NB4 (cell line): Measurements from ENCODE around the gene DCBLD2.

Source experiments
- MYC ChIP-seq: IDR thresholded peaks from 2 replicates; pipeline ENCODE4 v1.6.1; 2011; ENCODE audit warnings: low read depth, low read length
- POLR2A ChIP-seq: IDR thresholded peaks from 2 replicates; pipeline ENCODE4 v1.6.1; 2011; ENCODE audit warnings: mild to moderate bottlenecking; ENCODE audit not compliant: insufficient read length; ENCODE audit errors: extremely low read depth
- TF ChIP-seq, protein P1 (sequence below): IDR thresholded peaks from one replicate; pipeline ENCODE4 v1.5.1; 2012; ENCODE audit warnings: low read depth, low read length
- TF ChIP-seq, protein P2 (sequence below): IDR thresholded peaks from 2 replicates; pipeline ENCODE4 v1.6.1; 2011; ENCODE audit warnings: low read depth, low read length

DNA sequence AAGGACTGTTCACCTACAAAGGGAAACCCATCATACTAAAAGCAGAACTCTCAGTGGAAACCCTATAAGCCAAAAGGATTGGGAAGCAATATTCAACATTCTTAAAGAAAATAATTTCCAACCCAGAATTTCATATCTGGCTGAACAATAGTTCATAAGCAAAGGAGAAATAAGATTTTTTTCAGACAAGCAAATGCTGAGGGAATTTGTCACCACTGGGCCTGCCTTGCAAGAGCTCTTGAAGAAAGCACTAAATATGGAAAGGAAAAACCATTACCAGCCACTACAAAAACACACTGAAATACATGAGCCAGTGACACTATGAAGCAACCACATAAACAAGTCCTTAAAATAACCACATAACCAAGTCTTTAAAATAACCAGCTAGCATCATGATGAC is 28.9 kb upstream of the DCBLD2 start:
- TF ChIP-seq, protein P1, sequence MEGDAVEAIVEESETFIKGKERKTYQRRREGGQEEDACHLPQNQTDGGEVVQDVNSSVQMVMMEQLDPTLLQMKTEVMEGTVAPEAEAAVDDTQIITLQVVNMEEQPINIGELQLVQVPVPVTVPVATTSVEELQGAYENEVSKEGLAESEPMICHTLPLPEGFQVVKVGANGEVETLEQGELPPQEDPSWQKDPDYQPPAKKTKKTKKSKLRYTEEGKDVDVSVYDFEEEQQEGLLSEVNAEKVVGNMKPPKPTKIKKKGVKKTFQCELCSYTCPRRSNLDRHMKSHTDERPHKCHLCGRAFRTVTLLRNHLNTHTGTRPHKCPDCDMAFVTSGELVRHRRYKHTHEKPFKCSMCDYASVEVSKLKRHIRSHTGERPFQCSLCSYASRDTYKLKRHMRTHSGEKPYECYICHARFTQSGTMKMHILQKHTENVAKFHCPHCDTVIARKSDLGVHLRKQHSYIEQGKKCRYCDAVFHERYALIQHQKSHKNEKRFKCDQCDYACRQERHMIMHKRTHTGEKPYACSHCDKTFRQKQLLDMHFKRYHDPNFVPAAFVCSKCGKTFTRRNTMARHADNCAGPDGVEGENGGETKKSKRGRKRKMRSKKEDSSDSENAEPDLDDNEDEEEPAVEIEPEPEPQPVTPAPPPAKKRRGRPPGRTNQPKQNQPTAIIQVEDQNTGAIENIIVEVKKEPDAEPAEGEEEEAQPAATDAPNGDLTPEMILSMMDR = no peak
- TF ChIP-seq POLR2A (no peak), MYC (no peak)
- TF ChIP-seq, protein P2, sequence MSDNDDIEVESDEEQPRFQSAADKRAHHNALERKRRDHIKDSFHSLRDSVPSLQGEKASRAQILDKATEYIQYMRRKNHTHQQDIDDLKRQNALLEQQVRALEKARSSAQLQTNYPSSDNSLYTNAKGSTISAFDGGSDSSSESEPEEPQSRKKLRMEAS = no peak
